Transverse colon (tissue), 4 donors: Measurements from ENCODE around the gene PRR19.
"Not testable (repeated sequence)": the region's sequence is repeated elsewhere in the genome, so short reads cannot be mapped to it uniquely, and the experiment has no call there.

Source experiments
- CTCF ChIP-seq, 5 experiments: fragments of 200-600 bp in 3 of 5; fragments of 450-650 bp in 2 of 5; sonication (generic) in 3 of 5; IDR thresholded peaks; 1 replicate in 2 of 5; 2 replicates in 3 of 5; pipeline ENCODE4 v1.5.1; 2016 to 2017; ENCODE audit warnings: antibody characterized with exemption in 5 of 5, inconsistent platforms in 3 of 5, mild to moderate bottlenecking in 2 of 5, moderate library complexity in 1 of 5
- POLR2A ChIP-seq: fragments of 450-650 bp; IDR thresholded peaks from one replicate; pipeline ENCODE4 v1.6.1; 2016; ENCODE audit warnings: antibody characterized with exemption, mild to moderate bottlenecking, moderate library complexity
- POLR2AphosphoS5 ChIP-seq, 3 donors: sonication (generic); formaldehyde crosslinking; IDR thresholded peaks; one replicate each; pipeline ENCODE4 v1.6.1; 2016; ENCODE audit warnings: antibody characterized with exemption in 3 of 3

DNA sequence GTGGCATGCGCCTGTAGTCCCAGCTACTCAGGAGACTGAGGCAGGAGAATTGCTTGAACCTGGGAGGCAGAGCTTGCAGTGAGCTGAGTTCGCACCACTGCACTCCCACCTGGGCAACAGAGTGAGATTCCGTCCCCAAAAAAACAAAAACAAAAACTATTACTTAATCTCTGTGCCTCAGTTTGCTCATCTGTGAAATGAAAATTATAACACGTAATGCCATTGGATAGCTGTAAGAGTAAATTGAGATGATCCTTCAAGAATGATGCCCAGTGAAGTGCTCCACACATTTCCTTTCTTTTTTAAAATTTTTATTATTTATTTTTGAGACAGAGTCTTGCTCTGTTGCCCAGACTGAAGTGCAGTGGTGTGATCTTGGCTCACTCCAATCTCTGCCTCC, 38.0 kb downstream of the PRR19 start:
- TF ChIP-seq POLR2A; CTCF (IDR thresholded peaks at IDR 0.05); POLR2AphosphoS5 (IDR thresholded peaks at IDR 0.05): not testable (repeated sequence)
